ENCODE measurements around the gene PSMG2.

PSMG2 gene

DNA sequence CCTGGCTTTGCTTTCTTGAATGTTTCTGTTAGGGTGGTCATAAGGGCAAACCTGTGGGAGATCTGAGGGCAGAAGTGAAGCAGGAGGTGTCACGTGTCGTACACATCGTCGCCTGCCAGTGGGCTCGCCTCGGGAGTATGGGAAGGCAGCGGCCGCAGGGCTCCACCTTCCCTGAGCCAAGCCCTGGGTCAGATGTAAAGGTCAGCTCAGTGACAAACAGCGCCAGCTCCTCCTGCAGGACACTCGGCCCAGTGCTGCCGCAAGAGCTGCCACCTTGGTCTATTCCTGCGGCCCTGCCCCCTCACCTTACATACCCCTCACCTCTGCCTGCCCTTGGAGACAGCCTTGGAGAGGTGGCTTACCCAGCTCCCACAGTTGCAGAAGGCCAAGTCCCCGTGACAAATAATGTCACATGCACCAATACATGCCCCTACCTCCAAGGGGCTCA is 64.2 kb downstream of the PSMG2 start:
- no peak for DNase-seq

- no peak for DNase-seq
Measured at GRCh38 chr18:12767580-12768155, 64.8 kb downstream of the PSMG2 start.

- DNase-seq, result no peak
Measured at GRCh38 chr18:12768625-12769024, 65.8 kb downstream of the PSMG2 start.

DNA sequence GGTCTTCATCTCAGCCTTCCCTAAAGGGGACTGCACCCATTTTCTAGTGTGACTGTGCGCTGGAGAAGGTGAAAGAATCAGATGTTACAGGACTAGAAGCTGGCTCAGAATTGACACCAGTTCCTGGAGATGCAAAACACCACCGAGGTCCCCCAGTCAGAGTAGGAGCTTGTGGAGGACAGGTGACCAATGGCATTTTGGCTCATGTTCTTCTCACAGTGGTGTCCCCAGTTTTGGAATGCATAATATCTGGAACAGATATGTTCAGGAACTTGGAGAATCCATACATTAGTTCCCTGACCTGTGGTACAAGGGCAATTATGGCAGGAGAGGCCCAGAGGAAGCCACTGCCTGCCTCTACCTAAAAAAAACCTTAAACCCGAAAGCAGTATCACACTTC is 66.3 kb downstream of the PSMG2 start:
- DNase-seq, result no peak

GRCh38 chr18:12769644-12770440 is 67.0 kb downstream of the PSMG2 start:
- no peak for DNase-seq

GRCh38 chr18:12770469-12771219 is 67.8 kb downstream of the PSMG2 start:
- DNase-seq, result no peak

DNA sequence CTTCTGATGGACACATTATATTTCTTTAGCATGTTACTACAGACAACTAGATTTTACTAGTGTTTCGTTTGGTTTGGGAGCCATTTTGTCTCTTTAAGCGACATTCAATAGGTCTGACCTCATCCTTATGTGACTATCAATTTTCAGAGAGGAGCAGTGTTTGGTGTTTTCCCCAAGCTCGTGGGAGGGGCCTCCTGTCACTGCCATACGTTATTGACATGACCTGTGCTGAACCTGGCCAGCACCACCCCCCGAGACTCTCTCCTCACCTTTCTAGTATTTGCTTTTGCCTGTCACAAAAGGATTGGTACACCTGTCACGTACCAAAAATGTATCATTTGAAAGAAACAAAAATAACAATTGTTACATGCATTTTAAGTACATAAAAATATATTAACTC is 69.3 kb downstream of the PSMG2 start:
- no peak for DNase-seq

DNA sequence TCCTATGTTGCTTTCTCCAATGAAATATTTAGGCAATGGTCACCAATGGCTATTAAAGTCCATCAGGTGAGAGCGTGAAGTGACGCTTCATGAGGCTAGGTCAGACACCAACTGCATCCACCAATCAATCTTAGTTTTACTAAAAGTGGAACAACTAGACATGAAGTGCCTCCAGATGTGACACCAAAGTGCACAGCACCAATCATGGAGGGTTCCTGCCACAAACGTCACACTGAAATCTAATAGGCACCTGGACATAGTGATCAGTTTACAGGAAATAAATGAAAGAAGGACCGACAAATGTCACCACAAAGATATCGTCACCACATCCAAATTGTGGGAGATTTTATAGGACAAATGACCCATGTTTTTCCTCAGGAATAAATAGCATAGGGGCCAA is 70.5 kb downstream of the PSMG2 start:
- no peak for DNase-seq

DNA sequence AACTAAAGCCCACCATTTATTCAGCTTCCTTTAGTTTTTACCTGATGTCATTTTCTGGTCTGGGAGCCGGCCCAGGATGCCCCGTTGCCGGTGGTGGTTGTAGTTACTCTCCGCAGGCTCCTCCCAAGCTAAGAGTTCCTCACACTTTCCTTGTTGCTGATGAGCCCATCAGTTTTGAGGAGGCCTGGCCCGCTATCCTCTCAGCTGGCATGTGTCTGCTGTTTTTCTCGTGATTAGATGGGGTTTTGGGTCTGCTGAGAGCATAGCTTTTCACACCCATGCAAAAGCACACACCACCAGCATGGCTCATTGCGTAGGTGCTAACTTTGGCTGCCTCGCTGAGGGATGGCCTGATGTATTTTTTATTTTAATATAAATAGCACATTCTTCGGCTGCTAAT is 72.1 kb downstream of the PSMG2 start:
- DNase-seq, result no peak

All from T-helper 9 cell (primary cell).